SK-N-SH treated with all-trans-retinoic acid at 6 μM for 48 hours (cell line): ENCODE measurements around the gene TBCD.

Experiments used
- ATAC-seq: fragments of 200-7000 bp; cut with Tn5 transposase; 3 replicates; pipeline ENCODE4 v1.9.1; 2020; ENCODE audit warnings: mild to moderate bottlenecking, moderate library complexity
- ARNTL ChIP-seq: fragments of 450-650 bp; formaldehyde crosslinking; IDR thresholded peaks from 2 replicates; pipeline ENCODE4 v1.5.0; 2020; ENCODE audit warnings: low read depth, mild to moderate bottlenecking, moderate library complexity, borderline replicate concordance
- BACH2 ChIP-seq: fragments of 250-450 bp; sonication (Bioruptor Pico); IDR thresholded peaks from 2 replicates; pipeline ENCODE4 v1.9.0; 2021; ENCODE audit warnings: mild to moderate bottlenecking, borderline replicate concordance
- CREB5 ChIP-seq: fragments of 250-450 bp; sonication (Bioruptor Pico); IDR thresholded peaks from 2 replicates; pipeline ENCODE4 v1.5.1; 2020; ENCODE audit warnings: low read depth, mild to moderate bottlenecking, moderate library complexity
- CSDC2 ChIP-seq: fragments of 250-450 bp; sonication (Bioruptor Pico); IDR thresholded peaks from 2 replicates; pipeline ENCODE4 v1.5.0; 2020; ENCODE audit warnings: mild to moderate bottlenecking, moderate library complexity
- CSRNP3 ChIP-seq: fragments of 250-450 bp; sonication (Bioruptor Pico); IDR thresholded peaks from 2 replicates; pipeline ENCODE4 v1.5.1; 2021; ENCODE audit warnings: mild to moderate bottlenecking, moderate library complexity
- ESRRG ChIP-seq: fragments of 250-450 bp; sonication (Bioruptor Pico); IDR thresholded peaks from 2 replicates; pipeline ENCODE4 v1.6.1; 2021; ENCODE audit warnings: mild to moderate bottlenecking
- GLIS3 ChIP-seq: fragments of 250-450 bp; sonication (Bioruptor Pico); IDR thresholded peaks from 2 replicates; pipeline ENCODE4 v1.5.0; 2020; ENCODE audit warnings: mild to moderate bottlenecking, moderate library complexity
- ISL1 ChIP-seq: fragments of 250-450 bp; sonication (Bioruptor Pico); IDR thresholded peaks from 2 replicates; pipeline ENCODE4 v2.1.2; 2022; ENCODE audit warnings: mild to moderate bottlenecking, moderate library complexity
- PATZ1 ChIP-seq: fragments of 250-450 bp; sonication (Bioruptor Pico); IDR thresholded peaks from 2 replicates; pipeline ENCODE4 v1.8.0; 2020; ENCODE audit warnings: mild to moderate bottlenecking, moderate library complexity, borderline replicate concordance
- POU6F1 ChIP-seq: fragments of 250-450 bp; sonication (Bioruptor Pico); IDR thresholded peaks from 2 replicates; pipeline ENCODE4 v1.8.0; 2021; ENCODE audit warnings: low read depth, mild to moderate bottlenecking, moderate library complexity, borderline replicate concordance
- PPARA ChIP-seq: fragments of 250-450 bp; sonication (Bioruptor Pico); IDR thresholded peaks from 2 replicates; pipeline ENCODE4 v1.5.0; 2020; ENCODE audit warnings: mild to moderate bottlenecking, borderline replicate concordance
- RARB ChIP-seq: fragments of 250-450 bp; sonication (Bioruptor Pico); IDR thresholded peaks from 2 replicates; pipeline ENCODE4 v1.8.0; 2021; ENCODE audit warnings: mild to moderate bottlenecking, moderate library complexity
- SNAI2 ChIP-seq: fragments of 250-450 bp; sonication (Bioruptor Pico); IDR thresholded peaks from 2 replicates; pipeline ENCODE4 v1.5.0; 2020; ENCODE audit warnings: mild to moderate bottlenecking, moderate library complexity
- TCF4 ChIP-seq: fragments of 250-450 bp; sonication (Bioruptor Pico); IDR thresholded peaks from 2 replicates; pipeline ENCODE4 v1.8.0; 2021; ENCODE audit warnings: mild to moderate bottlenecking, moderate library complexity, borderline replicate concordance
- TOX ChIP-seq: fragments of 250-450 bp; sonication (Bioruptor Pico); IDR thresholded peaks from 2 replicates; pipeline ENCODE4 v1.8.0; 2021; ENCODE audit warnings: mild to moderate bottlenecking, moderate library complexity, borderline replicate concordance
- TSHZ2 ChIP-seq: fragments of 250-450 bp; sonication (Bioruptor Pico); IDR thresholded peaks from 2 replicates; pipeline ENCODE4 v1.5.0; 2020; ENCODE audit warnings: mild to moderate bottlenecking, moderate library complexity
- ZC3H10 ChIP-seq: fragments of 250-450 bp; sonication (Bioruptor Pico); IDR thresholded peaks from 2 replicates; pipeline ENCODE4 v1.5.1; 2021; ENCODE audit warnings: mild to moderate bottlenecking, moderate library complexity
- ZFP3 ChIP-seq: fragments of 250-450 bp; sonication (Bioruptor Pico); IDR thresholded peaks from 2 replicates; pipeline ENCODE4 v1.5.0; 2020; ENCODE audit warnings: mild to moderate bottlenecking, moderate library complexity
- ZFP30 ChIP-seq: fragments of 450-650 bp; formaldehyde crosslinking; IDR thresholded peaks from 2 replicates; pipeline ENCODE4 v1.5.0; 2022; ENCODE audit warnings: mild to moderate bottlenecking, moderate library complexity
- ZNF565 ChIP-seq: fragments of 450-650 bp; formaldehyde crosslinking; conservative IDR thresholded peaks from 2 replicates; pipeline ENCODE4 v1.5.0; 2020; ENCODE audit warnings: low read depth, mild to moderate bottlenecking, moderate library complexity
- ZNF8 ChIP-seq: fragments of 450-650 bp; formaldehyde crosslinking; IDR thresholded peaks from 2 replicates; pipeline ENCODE4 v1.5.0; 2020; ENCODE audit warnings: mild to moderate bottlenecking, moderate library complexity

TBCD gene

GRCh38 chr17:82976982-82977488, 225.2 kb downstream of the TBCD start:
- TF ChIP-seq PPARA (CRISPR knock-in tag) (no peak), ZNF565 (no peak), GLIS3 (CRISPR knock-in tag) (no peak), ARNTL (CRISPR knock-in tag) (no peak), ISL1 (CRISPR knock-in tag) (no peak), CSDC2 (no peak), ZFP30 (CRISPR knock-in tag) (no peak), PATZ1 (CRISPR knock-in tag) (no peak), ZC3H10 (CRISPR knock-in tag) (no peak), RARB (no peak), ESRRG (CRISPR knock-in tag) (no peak), TOX (CRISPR knock-in tag) (no peak), TSHZ2 (CRISPR knock-in tag) (no peak), CREB5 (CRISPR knock-in tag) (no peak), TCF4 (CRISPR knock-in tag) (no peak), BACH2 (CRISPR knock-in tag) (no peak), SNAI2 (CRISPR knock-in tag) (no peak), ZFP3 (CRISPR knock-in tag) (no peak)

GRCh38 chr17:82977606-82978005, 225.7 kb downstream of the TBCD start:
- TF ChIP-seq PPARA (CRISPR knock-in tag) (no peak), ARNTL (CRISPR knock-in tag) (no peak), ISL1 (CRISPR knock-in tag) (no peak), CREB5 (CRISPR knock-in tag) (no peak), POU6F1 (CRISPR knock-in tag) (no peak), RARB (no peak), ZNF8 (no peak), GLIS3 (CRISPR knock-in tag) (no peak), CSDC2 (no peak), TCF4 (CRISPR knock-in tag) (no peak), ZNF565 (no peak), CSRNP3 (CRISPR knock-in tag) (no peak), BACH2 (CRISPR knock-in tag) (no peak)
- ATAC-seq: no peak

More at GRCh38 chr17:82976982-82977488, 225.2 kb downstream of the TBCD start:
- ATAC-seq: no peak
